Hepatocyte (in vitro differentiated cells): ENCODE results near the gene CEACAM21.

Experiments used
- CTCF ChIP-seq: fragments of 200-600 bp; sonication (generic); IDR thresholded peaks from 2 replicates; pipeline ENCODE4 v1.5.1; 2016; ENCODE audit warnings: antibody characterized with exemption, mild to moderate bottlenecking; ENCODE audit not compliant: poor library complexity
- EZH2 ChIP-seq: fragments of 200-600 bp; sonication (generic); IDR thresholded peaks from 2 replicates; pipeline ENCODE4 v1.6.1; 2016; ENCODE audit warnings: antibody characterized with exemption, mild to moderate bottlenecking, borderline replicate concordance
- EZH2phosphoT487 ChIP-seq: fragments of 200-600 bp; sonication (generic); IDR thresholded peaks from one replicate; pipeline ENCODE4 v1.6.1; 2018; ENCODE audit warnings: antibody characterized with exemption, mild to moderate bottlenecking, low read depth, moderate library complexity; ENCODE audit not compliant: unreplicated experiment, severe bottlenecking

DNA sequence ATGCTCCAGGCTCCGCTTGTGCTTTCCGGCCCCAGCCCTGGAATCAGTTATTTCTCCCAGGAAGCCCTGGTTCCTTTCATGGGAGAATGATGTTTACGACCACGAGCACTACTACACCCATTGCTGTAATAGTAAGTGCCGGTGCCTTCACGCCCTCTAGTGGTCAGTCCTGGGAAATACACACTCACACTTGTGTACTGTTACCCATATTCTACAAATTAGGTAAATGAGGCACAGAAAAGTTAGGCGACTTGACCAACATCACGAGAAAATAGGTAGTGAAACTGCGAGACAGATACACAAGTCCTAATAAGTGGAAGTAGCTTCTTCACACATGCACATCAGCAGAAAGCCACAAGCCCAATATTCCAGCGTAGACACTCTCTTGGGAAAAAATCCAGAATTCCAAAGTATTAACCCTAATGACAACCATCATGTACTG is 21.7 kb downstream of the CEACAM21 start:
- TF ChIP-seq CTCF (peak; percentile 67), EZH2phosphoT487 (no peak), EZH2 (no peak)
